Measurements from ENCODE around the gene DOK3. TPM values are rescaled to one million over a fixed set of nuclear protein-coding genes. Genes with fewer than 3 reads are reported as not detected.
A peak's percentile ranks its signal among the peaks of the same experiment; 100 is the strongest.

The DOK3 gene
- total RNA-seq, 1 donor from 2014 or later, result 16.3 TPM

DNA sequence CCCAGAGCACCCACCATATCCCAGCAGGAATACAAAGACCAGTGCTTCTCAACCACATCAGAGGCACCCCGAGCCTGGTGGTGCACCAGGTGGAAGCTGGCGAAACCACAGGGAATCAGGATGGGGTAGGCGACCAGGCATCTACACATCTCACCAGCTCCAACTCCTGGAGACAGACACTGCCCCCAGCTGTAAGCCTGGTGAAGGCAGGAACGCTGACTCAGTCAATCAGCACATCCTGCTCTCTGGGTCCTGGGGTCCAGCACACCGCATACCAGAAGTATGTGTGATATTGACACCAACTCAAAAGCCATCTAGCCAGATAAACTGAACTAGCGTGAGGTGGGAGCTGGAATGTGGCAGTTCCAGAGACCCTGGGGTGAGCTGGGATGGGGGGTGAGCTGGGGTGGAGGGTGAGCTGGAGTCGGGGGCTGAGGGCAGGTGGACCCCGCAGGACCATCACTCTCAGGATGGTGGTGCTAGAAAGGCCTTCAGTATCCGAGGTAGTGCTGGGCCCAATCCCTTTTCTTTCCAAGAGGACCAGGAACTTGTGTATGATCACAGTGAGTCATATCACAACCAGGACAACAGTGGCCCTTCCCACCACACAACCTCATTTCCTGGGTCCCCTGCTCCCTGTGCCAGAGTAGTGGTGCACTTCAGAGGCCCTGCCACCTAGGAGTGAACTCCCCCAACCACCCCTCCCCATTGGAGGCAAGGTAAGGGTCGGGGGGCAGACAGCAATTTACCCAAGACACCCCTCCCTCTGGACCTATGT lies 38.7 kb downstream of the DOK3 start:
- Histone ChIP-seq H3K9ac (ENCODE audit: low read length) (peak overlapping the region; percentile 94), H4K20me1 (ENCODE audit: insufficient read depth, low read length) (peaks cover 73% of the 10 kb centered on the region), H3K27me3 (ENCODE audit: insufficient read depth, low read length) (no peaks in the 10 kb centered on the region), H2AFZ (ENCODE audit: low read depth, low read length) (no peak overlapping the region), H3K27ac (ENCODE audit: low read depth, low read length) (peak overlapping the region; percentile 81), H3K36me3 (ENCODE audit: insufficient read depth, low read length) (peaks cover 28% of the 10 kb centered on the region), H3K79me2 (ENCODE audit: insufficient read depth, low read length) (peaks cover 69% of the 10 kb centered on the region), H3K4me3 (ENCODE audit: insufficient read depth, low read depth, low read length) (peak overlapping the region; percentile 75), H3K4me2 (ENCODE audit: low read length) (peak overlapping the region; percentile 99), H3K9me3 (ENCODE audit: insufficient read depth, low read depth, low read length) (no peaks in the 10 kb centered on the region), H3K4me1 (ENCODE audit: insufficient read depth, low read length) (peaks cover 53% of the 10 kb centered on the region)
- Mint-ChIP-seq H3K4me3 (ENCODE audit: unreplicated experiment) (peak overlapping the region; percentile 88), H3K27ac (ENCODE audit: unreplicated experiment) (peak overlapping the region; percentile 87), H3K27me3 (ENCODE audit: low read depth, unreplicated experiment) (no peaks in the 10 kb centered on the region), H3K9me3 (ENCODE audit: unreplicated experiment) (no peaks in the 10 kb centered on the region), H3K4me1 (ENCODE audit: low read depth, unreplicated experiment) (peaks cover 49% of the 10 kb centered on the region), H3K36me3 (ENCODE audit: low read depth, unreplicated experiment) (peaks cover 18% of the 10 kb centered on the region)
- FAIRE-seq (no peak), DNase-seq (ENCODE audit: low read depth) (peak; percentile 51)
- no peak for TF ChIP-seq EZH2 (IDR thresholded peaks at IDR 0.05; ENCODE audit: insufficient read depth, low read length)
- TF ChIP-seq, protein P1, sequence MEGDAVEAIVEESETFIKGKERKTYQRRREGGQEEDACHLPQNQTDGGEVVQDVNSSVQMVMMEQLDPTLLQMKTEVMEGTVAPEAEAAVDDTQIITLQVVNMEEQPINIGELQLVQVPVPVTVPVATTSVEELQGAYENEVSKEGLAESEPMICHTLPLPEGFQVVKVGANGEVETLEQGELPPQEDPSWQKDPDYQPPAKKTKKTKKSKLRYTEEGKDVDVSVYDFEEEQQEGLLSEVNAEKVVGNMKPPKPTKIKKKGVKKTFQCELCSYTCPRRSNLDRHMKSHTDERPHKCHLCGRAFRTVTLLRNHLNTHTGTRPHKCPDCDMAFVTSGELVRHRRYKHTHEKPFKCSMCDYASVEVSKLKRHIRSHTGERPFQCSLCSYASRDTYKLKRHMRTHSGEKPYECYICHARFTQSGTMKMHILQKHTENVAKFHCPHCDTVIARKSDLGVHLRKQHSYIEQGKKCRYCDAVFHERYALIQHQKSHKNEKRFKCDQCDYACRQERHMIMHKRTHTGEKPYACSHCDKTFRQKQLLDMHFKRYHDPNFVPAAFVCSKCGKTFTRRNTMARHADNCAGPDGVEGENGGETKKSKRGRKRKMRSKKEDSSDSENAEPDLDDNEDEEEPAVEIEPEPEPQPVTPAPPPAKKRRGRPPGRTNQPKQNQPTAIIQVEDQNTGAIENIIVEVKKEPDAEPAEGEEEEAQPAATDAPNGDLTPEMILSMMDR (IDR thresholded peaks at IDR 0.05; ENCODE audit: insufficient read depth, low read depth, low read length), result no peak

DNA sequence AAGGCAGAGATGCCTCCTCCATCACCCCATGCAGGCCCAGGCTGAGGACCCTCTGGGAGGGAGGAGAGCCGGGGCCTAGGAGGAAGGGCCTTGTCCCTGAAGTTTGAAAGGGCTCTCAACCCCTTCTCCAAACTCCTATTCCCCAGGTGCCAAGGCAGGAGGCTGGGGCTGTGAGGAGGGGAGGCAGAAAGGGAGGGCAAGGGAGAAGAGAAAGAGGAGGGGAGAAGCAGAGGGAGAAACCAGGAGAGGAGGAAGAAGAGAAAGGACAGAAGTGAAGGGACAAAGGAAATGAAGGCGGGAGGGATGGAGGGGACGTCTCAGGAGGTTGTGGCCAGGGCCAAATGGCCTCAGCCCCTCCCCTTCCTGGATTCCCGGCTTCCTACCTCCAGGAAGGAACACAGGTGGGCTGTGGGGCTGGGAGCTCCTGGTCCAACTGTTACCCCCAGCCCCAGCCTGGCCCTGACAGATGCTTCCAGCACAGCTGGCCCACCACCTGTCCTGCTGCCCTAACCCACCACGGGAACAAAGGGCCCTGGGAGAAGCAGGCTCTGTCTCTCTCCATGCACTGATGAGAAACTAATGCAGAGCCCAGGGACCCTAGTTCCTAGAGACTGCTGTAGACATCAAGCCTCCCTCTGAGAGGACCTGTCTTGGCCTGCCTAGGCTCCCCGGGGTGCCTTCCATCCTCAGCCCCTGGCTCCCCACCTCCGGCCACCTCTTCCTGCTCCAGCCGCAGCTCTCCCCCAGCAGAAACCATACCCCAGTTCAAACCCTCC lies 39.7 kb downstream of the DOK3 start:
- no peaks in the 10 kb centered on the region for H3K27me3 Mint-ChIP-seq (ENCODE audit: low read depth, unreplicated experiment)
- Histone ChIP-seq H3K27me3 (ENCODE audit: insufficient read depth, low read length) (no peaks in the 10 kb centered on the region), H3K9ac (ENCODE audit: low read length) (peak overlapping the region; percentile 94), H3K27ac (ENCODE audit: low read depth, low read length) (peak overlapping the region; percentile 81), H3K4me2 (ENCODE audit: low read length) (peak overlapping the region; percentile 99), H3K9me3 (ENCODE audit: insufficient read depth, low read depth, low read length) (no peaks in the 10 kb centered on the region), H3K4me1 (ENCODE audit: insufficient read depth, low read length) (peaks cover 53% of the 10 kb centered on the region), H3K4me3 (ENCODE audit: insufficient read depth, low read depth, low read length) (peak overlapping the region; percentile 26), H3K36me3 (ENCODE audit: insufficient read depth, low read length) (peaks cover 37% of the 10 kb centered on the region), H2AFZ (ENCODE audit: low read depth, low read length) (no peak overlapping the region), H4K20me1 (ENCODE audit: insufficient read depth, low read length) (peaks cover 78% of the 10 kb centered on the region), H3K79me2 (ENCODE audit: insufficient read depth, low read length) (peaks cover 78% of the 10 kb centered on the region)
- H3K36me3 Mint-ChIP-seq (ENCODE audit: low read depth, unreplicated experiment), result peaks cover 26% of the 10 kb centered on the region
- peak overlapping the region; percentile 88 for H3K4me3 Mint-ChIP-seq (ENCODE audit: unreplicated experiment)
- no peaks in the 10 kb centered on the region for H3K9me3 Mint-ChIP-seq (ENCODE audit: unreplicated experiment)
- TF ChIP-seq EZH2 (IDR thresholded peaks at IDR 0.05; ENCODE audit: insufficient read depth, low read length), result no peak
- TF ChIP-seq, protein P1 (IDR thresholded peaks at IDR 0.05; ENCODE audit: insufficient read depth, low read depth, low read length), result no peak
- FAIRE-seq, result no peak
- peak overlapping the region; percentile 96 for H3K27ac Mint-ChIP-seq (ENCODE audit: unreplicated experiment)
- peaks cover 41% of the 10 kb centered on the region for H3K4me1 Mint-ChIP-seq (ENCODE audit: low read depth, unreplicated experiment)
- DNase-seq (ENCODE audit: low read depth), result no peak
